T-helper 2 cell (primary cell): ENCODE results near the gene MAD2L1BP.

Experiments
- DNase-seq, 5 experiments: peaks; one replicate each; pipeline versions ENCODE4 v3.0.0 to v3.0.0-alpha.2; 2012 to 2022

MAD2L1BP gene

DNA sequence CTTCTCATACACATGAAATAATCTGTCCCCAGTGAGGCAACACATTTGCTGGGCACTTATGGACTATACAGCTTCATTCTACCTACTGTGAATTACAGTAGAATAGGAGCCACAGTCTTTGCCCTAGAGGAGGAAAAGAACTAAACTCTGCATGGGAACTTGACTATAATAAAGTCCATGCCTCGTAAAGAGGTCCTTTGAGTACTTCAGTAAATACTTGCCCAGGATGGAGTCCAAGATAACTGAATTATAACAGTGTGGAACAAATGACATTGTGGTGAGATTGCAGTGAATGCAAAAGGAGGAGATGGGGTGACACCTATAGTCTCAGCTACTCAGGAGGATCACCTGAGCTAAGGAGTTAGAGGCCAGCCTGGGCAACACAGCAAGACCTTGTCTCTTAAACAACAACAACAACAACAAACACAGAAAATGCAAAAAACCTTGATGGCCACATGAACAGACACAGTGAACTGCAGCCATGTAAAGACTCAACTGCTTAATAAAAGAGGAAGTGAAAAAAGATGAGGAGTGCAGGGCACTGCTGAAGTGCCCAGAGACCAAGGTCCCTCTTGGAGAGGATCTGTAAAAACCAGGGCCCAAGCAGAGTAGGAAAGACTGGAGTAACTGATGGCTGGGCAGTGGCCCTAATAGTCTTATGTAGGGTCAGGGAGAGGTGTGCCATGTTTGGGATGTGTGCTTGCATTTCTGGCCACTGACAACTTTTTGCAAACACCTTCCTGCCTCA lies 48.2 kb downstream of the MAD2L1BP start:
- DNase-seq: no peak

GRCh38 chr6:43687079-43687436 lies 51.4 kb downstream of the MAD2L1BP start:
- no peak for DNase-seq

- DNase-seq: peak; percentile 44 to 82 (median 68)
Measured at GRCh38 chr6:43687437-43688347, 52.1 kb downstream of the MAD2L1BP start, which contains the start of gene MRPS18A. Gene MRPS18A (minus strand): TSS chr6:43687791. CDS start chr6:43687779, 12 bp downstream.

- DNase-seq: no peak
Measured at GRCh38 chr6:43689421-43689820, 53.8 kb downstream of the MAD2L1BP start.
